NCI-H1417 (cell line): ENCODE results near the gene MACROD1.
A peak's percentile ranks its signal among the peaks of the same experiment; 100 is the strongest.
"Not testable (repeated sequence)": the region's sequence is repeated elsewhere in the genome, so short reads cannot be mapped to it uniquely, and the experiment has no call there.

Experiments used
- DNase-seq, 3 experiments: peaks; one replicate each; lab custom pipeline; 2025; lab: John Stamatoyannopoulos, UW

Gene MACROD1

GRCh38 chr11:64058494-64058893, 107.4 kb downstream of the MACROD1 start:
- peak in 2 of 3 experiments; percentile 63 to 77 for DNase-seq

- DNase-seq: no peak
Measured at GRCh38 chr11:64057890-64058289, 108.0 kb downstream of the MACROD1 start.

GRCh38 chr11:64056861-64057260, 109.1 kb downstream of the MACROD1 start:
- DNase-seq: no peak

GRCh38 chr11:64056213-64056785, 109.6 kb downstream of the MACROD1 start:
- DNase-seq: peak in 1 of 3 experiments; percentile 14

GRCh38 chr11:64055077-64055476, 110.8 kb downstream of the MACROD1 start:
- DNase-seq: no peak

GRCh38 chr11:64053699-64054098, 112.2 kb downstream of the MACROD1 start:
- DNase-seq: no peak

- DNase-seq: no peak
Measured at GRCh38 chr11:64052938-64053622, 112.8 kb downstream of the MACROD1 start.

GRCh38 chr11:64052436-64052835, 113.5 kb downstream of the MACROD1 start:
- peak in 1 of 3 experiments; percentile 5 for DNase-seq

GRCh38 chr11:64051297-64051696, 114.6 kb downstream of the MACROD1 start:
- DNase-seq: no peak

GRCh38 chr11:64049509-64049908, 116.4 kb downstream of the MACROD1 start:
- DNase-seq: no peak

GRCh38 chr11:64048042-64048854, 117.7 kb downstream of the MACROD1 start:
- DNase-seq: peak in 1 of 3 experiments; percentile 48

- not testable (repeated sequence) for DNase-seq
Measured at GRCh38 chr11:64047373-64047772, 118.5 kb downstream of the MACROD1 start.

GRCh38 chr11:64045700-64046099, 120.2 kb downstream of the MACROD1 start:
- DNase-seq: no peak

- DNase-seq: peak in 2 of 3 experiments; percentile 67 to 76
Measured at GRCh38 chr11:64044730-64045393, 121.1 kb downstream of the MACROD1 start.

- DNase-seq: no peak
Measured at GRCh38 chr11:64043545-64043944, 122.4 kb downstream of the MACROD1 start.

- DNase-seq: no peak
Measured at GRCh38 chr11:64042301-64042700, 123.6 kb downstream of the MACROD1 start.

- DNase-seq: no peak
Measured at GRCh38 chr11:64041846-64042245, 124.1 kb downstream of the MACROD1 start.

- peak in 1 of 3 experiments; percentile 49 for DNase-seq
Measured at GRCh38 chr11:64040684-64041322, 125.1 kb downstream of the MACROD1 start.

GRCh38 chr11:64039012-64039665, 126.8 kb downstream of the MACROD1 start:
- DNase-seq: no peak

- DNase-seq: peak in 1 of 3 experiments; percentile 8
Measured at GRCh38 chr11:64038500-64038899, 127.4 kb downstream of the MACROD1 start.

GRCh38 chr11:64037027-64037634, 128.8 kb downstream of the MACROD1 start:
- peak in 2 of 3 experiments; percentile 71 to 72 for DNase-seq
